Right lobe of liver (tissue), 6 donors: ENCODE data around the gene TNIK. TPM values are rescaled to one million over a fixed set of nuclear protein-coding genes. Genes with fewer than 3 reads are reported as not detected.

Experiments
- ATAC-seq, 4 donors: fragments of 200-7000 bp; cut with Tn5 transposase; one replicate each; pipeline ENCODE4 v1.9.1; 2020; ENCODE audit warnings: mild to moderate bottlenecking in 4 of 4, moderate library complexity in 4 of 4
- DNase-seq, 3 donors: peaks; one replicate each; pipeline ENCODE4 v3.0.0-alpha.2; 2020
- H3K27ac ChIP-seq, 3 donors: fragments of 200-600 bp; one replicate each; pipeline ENCODE4 v1.8.0; 2022
- H3K27me3 ChIP-seq, 2 donors: fragments of 200-600 bp; one replicate each; pipeline ENCODE4 v1.8.0; 2022
- H3K36me3 ChIP-seq, 4 donors: fragments of 200-600 bp; sonication (generic) in 1 of 4; one replicate each; pipeline versions ENCODE4 v1.5.1 to v1.8.0; 2017 to 2022; ENCODE audit warnings: control low read depth in 1 of 4
- H3K4me1 ChIP-seq, 4 donors: fragments of 200-600 bp; sonication (generic) in 1 of 4; one replicate each; pipeline versions ENCODE4 v1.5.1 to v1.8.0; 2017 to 2022; ENCODE audit warnings: control low read depth in 1 of 4
- H3K4me3 ChIP-seq, 3 donors: fragments of 200-600 bp; one replicate each; pipeline ENCODE4 v1.8.0; 2022
- H3K9me3 ChIP-seq, 4 donors: fragments of 200-600 bp; sonication (generic) in 1 of 4; one replicate each; pipeline versions ENCODE4 v1.5.1 to v1.8.0; 2017 to 2022; ENCODE audit warnings: control low read depth in 1 of 4
- CTCF ChIP-seq, 4 donors: fragments of 200-600 bp in 3 of 4; fragments of 450-650 bp in 1 of 4; IDR thresholded peaks; one replicate each; pipeline versions ENCODE4 v1.5.1 to v1.8.0; 2016 to 2022; ENCODE audit warnings: antibody characterized with exemption in 4 of 4, mild to moderate bottlenecking in 2 of 4
- POLR2A ChIP-seq: fragments of 450-650 bp; IDR thresholded peaks from one replicate; pipeline ENCODE4 v1.6.1; 2017; ENCODE audit warnings: antibody characterized with exemption, mild to moderate bottlenecking
- WGBS: methylation state at CpG from one replicate; pipeline ENCODE4 v1.1.6; 2018; ENCODE audit warnings: low coverage, low lambda C conversion rate; ENCODE audit not compliant: insufficient coverage; ENCODE audit errors: missing lambda C conversion rate; 5-methylcytosine and 5-hydroxymethylcytosine counted together
- intact Hi-C, 2 donors: fragments of 100-400 bp; cut with DNase I; formaldehyde crosslinking; loops; one replicate each; pipeline versions ENCODE4 v1.11.2 to v1.14.1; 2022
- total RNA-seq, 6 experiments: library from RNA; depleted of rRNA in 2 of 6; stranded (reverse); fragments of >200 nt in 2 of 6; fragmentation: NEBNext Ultra II Directional in 3 of 6; extraction: Animal tissue kit (Norgen Biotek cat#: 25700) in 3 of 6; gene quantifications; one replicate each; pipeline versions ENCODE4 v1.1.0 to v1.2.4, GENCODE V29; 2016 to 2023
- donor health status: DM: no; HTN: yes; CAD: no.
- donor health status: DM: no; HTN: no; CAD: no.
- donor health status: DM: no; HTN: no; CAD: no.
- donor health status: DM: no; HTN: yes; CAD: no.
- donor health status: DM: no; HTN: yes; CAD: no.

The TNIK gene
- total RNA-seq, 6 experiments from 2014 or later = 5.2 to 8.0 (median 6.8) TPM

GRCh38 chr3:171352387-171352935 lies 107.7 kb downstream of the TNIK start:
- Histone ChIP-seq H3K27ac (no peak overlapping the region), H3K4me3 (no peak overlapping the region), H3K27me3 (no peaks in the 10 kb centered on the region), H3K36me3 (no peaks in the 10 kb centered on the region), H3K9me3 (no peaks in the 10 kb centered on the region), H3K4me1 (peaks cover 0 to 26% (median 7%) of the 10 kb centered on the region in 4 donors)
- TF ChIP-seq POLR2A (no peak), CTCF (IDR thresholded peaks at IDR 0.05) (no peak)
- WGBS = 77% methylated on average over 2 of the region's 2 CpGs
- intact Hi-C loops = no loop called here
- ATAC-seq = no peak
- DNase-seq = no peak

DNA sequence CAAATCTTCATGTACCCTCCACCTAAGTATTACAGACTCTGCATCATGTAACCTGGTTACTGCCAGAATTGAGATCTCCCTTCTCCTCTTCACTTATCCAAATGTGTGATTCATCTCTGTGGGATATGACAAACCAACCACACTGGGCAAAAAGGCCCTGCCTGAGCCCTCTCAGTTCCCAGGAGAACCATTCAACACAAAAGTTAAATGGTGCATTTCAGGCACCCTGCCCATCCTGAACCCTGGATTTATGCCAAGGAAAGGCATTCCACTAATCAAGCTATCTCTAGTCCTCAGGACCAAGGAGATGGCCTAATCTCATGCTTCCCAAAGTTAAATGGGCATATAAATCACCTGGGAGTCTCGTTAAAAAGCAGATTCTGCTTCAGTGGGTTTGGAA lies 108.5 kb downstream of the TNIK start:
- Histone ChIP-seq H3K4me1 (peaks cover 0 to 19% (median 5%) of the 10 kb centered on the region in 4 donors), H3K36me3 (no peaks in the 10 kb centered on the region), H3K4me3 (no peak overlapping the region), H3K27ac (no peak overlapping the region), H3K27me3 (no peaks in the 10 kb centered on the region), H3K9me3 (no peaks in the 10 kb centered on the region)
- DNase-seq = no peak
- ATAC-seq = peak in 1 of 4 donors; percentile 11
- intact Hi-C loops = no loop called here
- TF ChIP-seq POLR2A (no peak), CTCF (IDR thresholded peaks at IDR 0.05) (no peak)
- WGBS = no CpG with 5 or more reads among the region's 1 CpG

GRCh38 chr3:171350364-171350763 lies 109.8 kb downstream of the TNIK start:
- intact Hi-C loops = no loop called here
- H3K27me3 ChIP-seq = no peaks in the 10 kb centered on the region
- no peak overlapping the region for H3K4me3 ChIP-seq
- no peak for TF ChIP-seq CTCF (IDR thresholded peaks at IDR 0.05)
- TF ChIP-seq POLR2A = no peak
- peaks cover 0 to 8% (median 3%) of the 10 kb centered on the region in 4 donors for H3K4me1 ChIP-seq
- no peak overlapping the region for H3K27ac ChIP-seq
- DNase-seq (no peak), ATAC-seq (no peak)
- no peaks in the 10 kb centered on the region for H3K36me3 ChIP-seq
- no peaks in the 10 kb centered on the region for H3K9me3 ChIP-seq

GRCh38 chr3:171349392-171349791 lies 110.8 kb downstream of the TNIK start:
- Histone ChIP-seq H3K27ac (no peak overlapping the region), H3K36me3 (no peaks in the 10 kb centered on the region), H3K9me3 (no peaks in the 10 kb centered on the region), H3K4me1 (no peaks in the 10 kb centered on the region), H3K27me3 (no peaks in the 10 kb centered on the region), H3K4me3 (no peak overlapping the region)
- DNase-seq (no peak), ATAC-seq (no peak)
- TF ChIP-seq CTCF (IDR thresholded peaks at IDR 0.05) (no peak), POLR2A (no peak)
- intact Hi-C loops = no loop called here
- WGBS = 94% methylated on average over 1 of the region's 1 CpG

- DNase-seq = no peak
- Histone ChIP-seq H3K4me1 (no peaks in the 10 kb centered on the region), H3K27ac (no peak overlapping the region), H3K9me3 (no peaks in the 10 kb centered on the region), H3K36me3 (no peaks in the 10 kb centered on the region), H3K27me3 (no peaks in the 10 kb centered on the region), H3K4me3 (no peak overlapping the region)
- no peak for TF ChIP-seq CTCF (IDR thresholded peaks at IDR 0.05)
- no peak for TF ChIP-seq POLR2A
- no peak for ATAC-seq
- WGBS = 71% methylated on average over 4 of the region's 4 CpGs
- intact Hi-C loops = no loop called here
Measured at GRCh38 chr3:171348121-171348520, 112.1 kb downstream of the TNIK start.
